HG02759 (cell line): ENCODE data around the gene IMPA2.

Experiments used
- ATAC-seq: cut with Tn5 transposase; IDR thresholded peaks from one replicate; pipeline ENCODE4 v1.9.1; 2021; ENCODE audit warnings: mild to moderate bottlenecking, moderate library complexity; ENCODE audit not compliant: unreplicated experiment

The IMPA2 gene

GRCh38 chr18:12046046-12046750 lies 64.9 kb downstream of the IMPA2 start:
- ATAC-seq: no peak

DNA sequence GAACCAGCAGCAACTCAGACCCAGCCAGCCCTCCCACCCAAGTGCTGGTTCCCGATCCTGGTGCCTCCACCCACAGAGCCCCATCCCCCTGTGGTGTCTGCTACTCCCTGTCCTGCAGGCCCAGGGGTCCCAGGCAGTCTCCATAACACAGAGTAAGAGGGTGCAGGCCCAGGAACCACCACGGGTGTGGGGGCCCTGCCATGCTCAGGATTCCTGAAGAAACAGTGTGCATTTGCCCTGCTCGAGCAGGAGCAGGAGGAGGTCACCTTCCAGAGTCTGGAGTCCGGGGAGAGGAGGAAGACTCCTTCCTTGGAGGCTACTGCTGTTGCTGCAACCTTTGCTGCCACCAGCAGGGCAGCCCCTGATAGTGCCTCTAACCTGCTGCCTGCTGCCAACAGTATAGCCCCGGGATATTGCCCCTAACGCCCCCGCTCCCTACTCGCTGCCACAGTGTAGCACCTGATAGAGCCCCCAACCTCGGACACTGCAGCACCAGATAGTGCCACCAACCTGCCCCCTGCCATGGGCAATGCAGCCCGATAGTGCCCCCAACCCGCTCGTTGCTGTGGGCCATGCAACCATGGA lies 65.5 kb downstream of the IMPA2 start:
- no peak for ATAC-seq

- ATAC-seq: no peak
Observed at GRCh38 chr18:12048010-12048826, 66.9 kb downstream of the IMPA2 start.

DNA sequence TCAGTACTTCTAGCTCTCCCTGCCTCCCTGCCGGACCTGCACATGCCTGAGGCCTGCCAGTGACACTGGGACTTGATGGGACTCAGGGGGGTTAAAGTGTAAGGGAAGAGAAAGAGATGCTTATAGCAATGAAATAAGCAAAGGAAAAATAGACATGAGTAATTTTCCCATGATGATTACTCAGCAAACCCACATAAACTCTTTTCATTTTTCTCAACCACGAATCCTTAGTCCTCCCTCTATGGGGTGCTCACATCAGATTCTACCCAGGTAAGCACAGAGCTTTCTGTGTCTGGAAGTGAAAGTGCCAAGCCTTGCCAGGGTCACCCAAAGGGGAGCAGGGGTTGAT lies 67.5 kb downstream of the IMPA2 start:
- no peak for ATAC-seq

GRCh38 chr18:12049978-12050811 lies 68.9 kb downstream of the IMPA2 start:
- peak; percentile 87 for ATAC-seq

- no peak for ATAC-seq
Observed at GRCh38 chr18:12052866-12053265, 71.6 kb downstream of the IMPA2 start.

GRCh38 chr18:12053289-12053688 lies 72.0 kb downstream of the IMPA2 start:
- ATAC-seq: peak; percentile 59

DNA sequence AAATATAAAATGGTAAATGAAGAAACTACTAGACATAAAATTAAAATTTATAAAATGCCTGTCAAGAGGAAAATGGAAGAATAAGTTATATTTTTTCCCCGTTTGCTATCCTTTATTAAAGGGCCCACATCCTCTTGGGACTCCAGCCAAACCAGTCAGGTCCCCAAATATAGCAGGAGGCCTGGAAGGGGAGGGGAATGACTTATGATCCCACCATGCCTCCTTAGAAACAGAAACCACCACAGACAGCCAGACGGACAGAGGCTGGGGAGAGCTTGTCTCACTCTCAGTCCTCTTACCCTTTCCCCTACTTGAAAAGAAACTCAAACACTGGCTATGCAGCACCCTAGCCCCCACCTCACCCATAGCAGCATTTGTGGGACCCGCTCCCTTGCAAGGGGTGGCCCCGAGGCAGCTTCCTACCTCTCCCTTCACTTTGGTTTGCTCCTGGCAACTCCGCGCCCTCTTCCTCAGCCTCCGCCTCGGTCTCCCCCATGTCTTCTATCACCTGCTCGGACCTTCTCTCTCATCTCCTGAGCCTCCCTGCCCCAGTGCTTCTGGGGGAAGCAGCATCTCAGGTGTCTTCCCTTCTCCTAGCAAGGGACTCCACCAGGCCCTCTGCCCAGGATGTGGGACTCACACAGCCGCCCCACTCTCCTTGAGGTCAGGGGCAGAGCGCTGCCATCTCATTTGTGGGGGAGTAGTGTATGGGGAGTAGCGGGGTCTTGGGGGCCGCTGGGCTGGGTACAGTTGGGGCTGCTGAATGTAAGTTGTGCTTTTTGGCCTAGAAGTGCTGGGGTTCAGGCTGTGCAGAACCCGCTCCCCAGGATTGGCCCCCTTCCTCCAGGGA lies 75.0 kb downstream of the IMPA2 start:
- no peak for ATAC-seq

DNA sequence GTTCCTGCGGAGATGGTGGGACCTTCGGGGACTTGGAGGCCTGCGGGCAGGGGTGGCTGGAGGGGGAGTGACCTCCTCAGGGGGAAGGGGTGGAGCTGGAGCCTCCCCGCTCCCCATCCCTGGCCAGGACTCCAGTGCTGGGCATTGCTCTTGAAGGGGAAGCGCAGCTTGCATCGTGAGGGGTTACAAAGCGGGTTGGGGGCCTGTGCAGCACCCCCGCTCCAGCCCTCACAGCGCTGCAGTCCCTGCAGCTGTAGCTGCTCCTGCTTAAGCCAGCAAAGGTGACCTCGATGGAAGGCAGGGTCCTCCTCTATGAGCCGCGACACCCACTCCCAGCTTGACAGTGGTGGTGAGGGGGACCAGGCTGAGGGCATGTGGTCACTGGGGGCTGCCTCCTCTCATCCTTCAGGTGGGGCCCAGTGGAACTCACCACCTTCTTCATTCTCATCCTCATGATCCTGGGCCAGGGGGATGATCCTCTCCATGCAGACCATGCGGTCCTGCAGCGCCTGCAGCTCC lies 75.6 kb downstream of the IMPA2 start:
- ATAC-seq: no peak

DNA sequence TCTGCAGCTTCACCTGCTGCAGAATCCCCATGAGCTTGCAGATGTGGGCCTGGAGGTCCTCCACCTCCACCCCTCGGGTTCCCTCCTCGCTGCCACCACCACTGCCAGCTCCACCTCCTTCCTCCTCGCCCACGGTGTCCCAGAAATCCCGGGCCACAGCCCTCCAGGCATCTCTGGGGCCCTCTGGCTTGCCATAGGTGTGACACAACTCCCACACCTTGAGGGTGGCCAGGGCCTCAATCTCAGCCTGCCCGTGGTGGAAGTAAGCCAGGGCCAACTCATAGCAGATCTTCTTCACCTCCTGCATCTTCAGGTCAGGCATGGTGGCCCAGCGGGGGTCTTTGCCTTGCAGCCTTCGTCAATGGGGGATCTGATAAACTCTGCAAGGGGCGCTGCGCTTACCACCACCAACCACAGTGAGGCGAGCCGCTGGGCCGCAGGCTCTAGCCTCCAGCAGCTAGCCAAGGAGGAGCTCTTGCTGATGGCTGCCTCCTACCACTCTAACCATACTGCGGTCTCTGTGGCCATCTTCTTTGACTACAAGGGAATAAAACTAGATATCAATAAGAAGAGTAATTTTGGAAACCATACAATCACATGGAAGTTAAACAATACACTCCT lies 76.2 kb downstream of the IMPA2 start:
- ATAC-seq: no peak

GRCh38 chr18:12059334-12060181 lies 78.3 kb downstream of the IMPA2 start:
- no peak for ATAC-seq

DNA sequence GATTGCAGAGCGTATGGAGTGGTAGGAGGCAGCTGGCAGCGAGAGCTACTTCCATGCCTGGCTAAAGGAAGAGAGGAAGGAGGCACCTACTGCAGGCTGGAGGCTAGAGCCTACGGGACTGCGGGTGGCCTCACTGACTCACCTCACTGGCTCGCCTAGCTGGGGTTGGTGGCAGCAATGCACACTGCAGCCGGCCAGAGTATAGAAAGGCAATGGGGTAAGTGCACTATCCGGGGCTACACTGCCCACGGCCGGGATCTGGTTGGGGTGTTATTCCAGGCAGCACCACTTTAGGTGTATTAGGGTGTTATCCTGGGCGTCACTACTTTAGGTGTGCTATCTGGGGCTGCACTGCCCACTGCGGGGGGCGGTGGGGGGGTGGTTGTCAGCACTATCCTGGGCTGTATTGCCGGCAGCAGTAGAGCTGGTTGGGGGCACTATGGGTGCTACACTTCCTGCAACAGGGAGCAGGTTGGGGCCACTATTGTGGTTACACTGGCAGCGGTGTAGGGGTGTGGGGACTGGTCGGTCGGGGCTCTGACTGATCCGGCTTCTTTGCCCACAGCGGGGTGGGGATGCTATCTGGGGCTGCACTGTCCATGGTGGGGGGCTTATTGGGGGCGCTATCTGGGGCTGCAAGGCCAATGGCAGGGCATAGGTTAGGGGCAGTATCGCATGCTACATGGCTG lies 79.0 kb downstream of the IMPA2 start:
- no peak for ATAC-seq

GRCh38 chr18:12061685-12062084 lies 80.4 kb downstream of the IMPA2 start:
- ATAC-seq: no peak

DNA sequence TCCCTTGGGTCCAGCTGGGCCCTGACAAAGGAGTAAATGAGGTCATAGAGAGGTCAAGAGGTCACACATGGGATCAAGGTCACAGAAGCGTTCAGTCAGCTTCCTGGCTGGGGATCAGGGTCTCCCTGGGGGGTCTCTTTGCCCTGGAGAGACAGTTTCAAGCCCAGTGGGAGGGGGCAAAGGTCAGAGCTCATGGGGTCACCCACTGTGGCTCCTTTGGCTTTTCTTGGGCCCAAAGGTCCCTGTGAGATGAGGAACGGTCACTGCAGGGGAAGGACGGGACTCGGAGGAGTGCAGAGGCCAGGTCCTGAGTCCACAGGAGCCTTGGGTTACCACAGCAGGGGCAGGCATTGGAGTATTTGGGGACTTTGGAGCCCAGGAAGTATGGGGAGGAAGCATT lies 81.7 kb downstream of the IMPA2 start:
- ATAC-seq: no peak

DNA sequence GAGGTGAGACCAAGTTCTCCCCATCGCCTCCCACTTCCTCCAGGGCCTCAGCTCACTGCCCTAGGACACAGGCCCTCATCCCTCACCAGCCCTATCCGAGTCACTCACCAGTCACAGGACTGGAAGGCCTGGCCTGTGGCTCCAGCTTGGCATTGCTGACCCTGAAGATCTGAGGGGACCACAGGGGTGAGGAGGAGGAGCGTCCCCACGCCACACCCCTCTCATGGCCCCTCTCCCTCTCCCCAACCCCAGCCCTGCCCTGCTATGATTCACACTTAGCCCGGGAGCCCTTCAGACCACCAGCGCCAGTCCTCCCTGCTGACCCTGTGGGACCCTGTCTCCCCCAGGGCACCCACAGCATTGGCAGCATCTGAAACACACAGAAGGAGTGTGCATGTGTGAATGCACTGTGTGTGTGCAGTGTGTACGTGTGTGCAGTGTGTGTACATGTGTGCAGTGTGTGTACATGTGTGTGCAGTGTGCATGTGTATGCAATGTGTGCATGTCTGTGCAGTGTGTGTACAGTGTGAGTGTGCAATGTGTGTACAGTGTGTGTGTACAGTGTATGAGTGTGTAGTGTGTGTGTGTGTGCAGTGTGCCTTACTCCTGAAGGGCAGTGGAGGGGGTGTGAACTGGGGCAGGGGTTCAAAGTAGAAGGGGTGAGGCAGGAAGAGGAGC lies 82.9 kb downstream of the IMPA2 start:
- no peak for ATAC-seq

DNA sequence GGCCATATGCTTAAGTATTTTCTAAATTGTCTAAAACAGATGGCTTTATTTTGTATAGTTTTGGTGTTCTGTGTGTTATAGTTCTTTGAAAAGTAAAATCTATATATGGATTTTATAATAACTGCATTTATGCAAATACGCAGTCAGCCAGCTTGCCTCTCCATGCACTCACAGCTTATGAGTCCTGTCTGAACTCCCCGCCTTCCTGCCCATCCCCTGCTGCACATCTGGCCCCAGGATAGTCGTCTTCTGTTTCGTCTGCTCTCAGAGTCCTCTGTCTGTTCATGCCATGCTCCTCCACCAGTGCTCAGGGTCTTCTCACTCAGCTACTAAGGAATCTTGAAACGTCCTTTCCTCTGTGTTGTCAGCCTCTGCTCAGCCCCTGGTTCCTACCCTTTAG lies 84.1 kb downstream of the IMPA2 start:
- no peak for ATAC-seq

DNA sequence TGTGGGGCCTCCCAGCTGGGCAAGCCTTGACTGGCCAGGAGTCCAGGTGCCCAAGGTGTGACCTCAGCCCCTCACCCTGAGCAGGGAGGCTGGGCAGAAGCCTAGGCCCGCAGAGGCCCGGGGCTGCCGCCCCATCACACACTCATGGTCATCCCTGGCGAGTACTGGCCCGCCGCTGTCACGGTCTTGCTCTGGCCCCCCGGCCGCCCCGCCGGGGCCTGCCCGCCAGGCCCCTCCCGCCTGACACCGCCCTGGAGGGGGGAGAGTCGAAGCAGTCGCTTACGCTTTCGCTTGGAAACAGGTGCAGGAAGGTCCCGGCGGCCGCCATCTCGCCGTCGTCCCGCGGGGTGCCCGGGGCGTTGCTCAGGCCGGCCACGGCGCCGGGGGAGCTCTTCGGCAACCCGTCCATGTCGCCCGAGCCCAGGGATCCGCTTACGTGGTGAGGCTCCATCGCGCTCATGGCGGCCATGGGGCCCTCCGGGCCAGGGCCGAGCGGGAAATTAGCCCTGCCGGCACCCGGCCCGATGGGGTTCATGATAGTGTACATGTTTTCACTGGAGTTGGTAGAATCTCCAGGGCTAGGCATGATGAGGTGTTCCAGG lies 85.7 kb downstream of the IMPA2 start:
- ATAC-seq: no peak
